LNCAP (cell line): ENCODE data around the gene AGRN.

Source experiments
- CTCF ChIP-seq: fragments of 450-650 bp; IDR thresholded peaks from 2 replicates; pipeline ENCODE4 v1.5.1; 2017; ENCODE audit warnings: mild to moderate bottlenecking

The AGRN gene

DNA sequence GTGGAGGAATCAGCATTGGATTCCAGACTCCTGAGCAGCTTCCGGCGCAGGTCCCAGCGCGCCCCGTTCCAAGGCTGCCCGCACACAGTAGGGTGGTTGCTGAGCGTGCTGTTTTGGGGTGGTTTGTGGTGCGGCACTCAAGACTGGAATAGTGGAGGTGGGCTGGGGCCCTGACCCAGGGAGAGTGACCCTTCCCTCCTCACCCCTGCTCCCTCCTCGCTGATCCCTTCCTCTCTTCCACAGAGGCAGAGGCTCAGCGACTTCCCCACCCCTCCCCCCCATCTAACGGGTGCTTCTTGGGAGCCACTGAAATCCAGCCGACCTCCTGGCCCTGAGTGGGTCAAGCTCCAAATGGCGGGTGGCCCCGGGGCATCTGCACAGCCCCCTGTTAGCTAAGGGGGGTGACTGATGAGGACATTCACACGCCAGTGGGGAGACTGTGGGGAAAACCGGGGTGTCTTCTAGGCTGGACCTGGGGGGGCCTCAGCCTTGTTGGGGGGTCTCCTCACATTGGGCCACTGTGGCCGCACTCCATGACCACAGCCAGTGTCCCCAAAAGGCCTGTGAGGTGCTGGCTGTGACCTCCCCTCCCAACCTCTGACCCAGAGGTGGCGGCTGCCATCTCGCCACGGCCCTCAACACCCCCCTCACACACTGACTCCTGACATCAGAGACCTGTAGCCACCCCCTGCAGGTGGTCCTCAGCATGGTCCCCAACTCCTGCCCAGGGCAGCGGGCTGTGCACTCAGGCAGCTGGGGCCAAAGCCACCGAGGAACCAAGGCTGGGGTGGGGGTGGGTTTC lies 16.1 kb upstream of the AGRN start:
- TF ChIP-seq CTCF: no peak

- no peak for TF ChIP-seq CTCF
These were observed 15.5 kb upstream of the AGRN start for GRCh38 chr1:1004420-1004779.

- TF ChIP-seq CTCF: no peak
These were observed 14.9 kb upstream of the AGRN start for GRCh38 chr1:1004780-1005697.

- TF ChIP-seq CTCF: no peak
These were observed 14.1 kb upstream of the AGRN start for GRCh38 chr1:1005774-1006304.

GRCh38 chr1:1006305-1007159 lies 13.4 kb upstream of the AGRN start:
- TF ChIP-seq CTCF: no peak

DNA sequence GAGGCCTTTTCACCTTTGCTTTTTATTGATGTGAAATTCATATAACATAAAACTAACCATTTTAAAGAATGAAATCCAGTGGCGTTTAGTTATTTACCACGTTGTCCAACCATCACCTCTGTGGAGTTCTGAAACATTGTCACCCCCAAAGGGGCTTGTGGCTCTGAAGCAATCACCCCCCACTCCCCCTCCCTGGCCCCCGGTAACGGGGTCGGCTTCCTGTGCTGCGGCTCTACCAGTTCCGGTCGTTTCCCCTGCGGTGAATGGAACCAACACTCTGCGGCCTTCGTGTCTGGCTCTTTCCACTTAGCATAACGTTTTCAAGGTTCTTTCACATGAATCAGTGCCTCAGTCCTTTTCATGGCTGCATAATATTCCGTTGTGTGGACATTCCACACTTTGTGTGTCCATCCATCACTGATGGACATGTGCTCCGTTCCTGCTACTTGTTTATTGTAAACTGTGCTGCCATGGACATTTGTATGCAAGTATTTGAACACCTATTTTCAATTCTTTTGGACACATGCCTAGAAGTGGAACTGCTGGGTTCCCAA lies 8.4 kb upstream of the AGRN start:
- no peak for TF ChIP-seq CTCF
